Neural progenitor cell (in vitro differentiated cells): ENCODE measurements around the gene C9orf78. TPM values are rescaled to one million over a fixed set of nuclear protein-coding genes. Genes with fewer than 3 reads are reported as not detected.

ENCODE experiments used
- DNase-seq: peaks from one replicate; pipeline ENCODE4 v3.0.0-alpha.2; 2016; ENCODE audit warnings: low spot score
- H2AFZ ChIP-seq: fragments of 200-600 bp; sonication (generic); replicated peaks from 2 replicates; pipeline ENCODE4 v1.6.1; 2016; ENCODE audit warnings: antibody characterized with exemption
- H3F3A ChIP-seq: fragments of 200-600 bp; sonication (generic); 2 replicates; pipeline ENCODE4 v1.6.1; 2016; ENCODE audit warnings: antibody characterized with exemption, low read depth
- H3K27ac ChIP-seq: fragments of 200-600 bp; sonication (generic); 2 replicates; pipeline ENCODE4 v1.5.1; 2016; ENCODE audit warnings: mild to moderate bottlenecking
- H3K27me3 ChIP-seq: fragments of 200-600 bp; sonication (generic); 2 replicates; pipeline ENCODE4 v1.6.1; 2016; ENCODE audit warnings: mild to moderate bottlenecking, moderate library complexity
- H3K36me3 ChIP-seq: fragments of 200-600 bp; sonication (generic); 2 replicates; pipeline ENCODE4 v1.5.1; 2016
- H3K4me1 ChIP-seq: fragments of 200-600 bp; sonication (generic); 2 replicates; pipeline ENCODE4 v1.6.1; 2016; ENCODE audit warnings: mixed run types
- H3K4me2 ChIP-seq: fragments of 200-600 bp; sonication (generic); 2 replicates; pipeline ENCODE4 v1.6.1; 2016
- H3K4me3 ChIP-seq: fragments of 200-600 bp; sonication (generic); 2 replicates; pipeline ENCODE4 v1.5.1; 2016
- H3K79me2 ChIP-seq: fragments of 200-600 bp; sonication (generic); 2 replicates; pipeline ENCODE4 v1.6.1; 2016; ENCODE audit warnings: low read depth
- H3K9ac ChIP-seq: fragments of 200-600 bp; sonication (generic); 2 replicates; pipeline ENCODE4 v1.6.1; 2016
- H3K9me3 ChIP-seq: fragments of 200-600 bp; sonication (generic); 2 replicates; pipeline ENCODE4 v1.5.1; 2016; ENCODE audit warnings: low read depth
- H4K20me1 ChIP-seq: fragments of 200-600 bp; sonication (generic); 2 replicates; pipeline ENCODE4 v1.6.1; 2016; ENCODE audit warnings: low read depth
- H3K27ac Mint-ChIP-seq: 3 replicates; pipeline ENCODE4 v1.8.0; 2021; ENCODE audit warnings: mixed read lengths
- H3K27me3 Mint-ChIP-seq: 2 replicates; pipeline ENCODE4 v1.8.0; 2022; ENCODE audit warnings: low read depth, mild to moderate bottlenecking, inconsistent platforms, moderate library complexity, mixed read lengths; ENCODE audit not compliant: insufficient read depth
- H3K36me3 Mint-ChIP-seq: 3 replicates; pipeline ENCODE4 v1.8.0; 2021; ENCODE audit warnings: mixed read lengths
- H3K4me1 Mint-ChIP-seq: 3 replicates; pipeline ENCODE4 v1.8.0; 2021; ENCODE audit warnings: mixed read lengths
- H3K4me3 Mint-ChIP-seq: 3 replicates; pipeline ENCODE4 v1.8.0; 2021; ENCODE audit warnings: mild to moderate bottlenecking, moderate library complexity, mixed read lengths
- H3K9me3 Mint-ChIP-seq: 3 replicates; pipeline ENCODE4 v1.8.0; 2020; ENCODE audit warnings: mixed read lengths
- CTCF ChIP-seq: fragments of 200-600 bp; sonication (generic); IDR thresholded peaks from 2 replicates; pipeline ENCODE4 v1.5.1; 2017; ENCODE audit warnings: antibody characterized with exemption, mild to moderate bottlenecking
- EZH2 ChIP-seq: fragments of 200-600 bp; sonication (generic); IDR thresholded peaks from 2 replicates; pipeline ENCODE4 v1.6.1; 2017; ENCODE audit warnings: antibody characterized with exemption, mild to moderate bottlenecking, moderate library complexity
- EZH2phosphoT487 ChIP-seq: fragments of 200-600 bp; sonication (generic); IDR thresholded peaks from 2 replicates; pipeline ENCODE4 v1.6.1; 2017; ENCODE audit warnings: antibody characterized with exemption
- microRNA-seq: library from miRNA; unstranded; fragments of <30 nt; microRNA quantifications from one replicate; pipeline ENCODE4, GENCODE V29; 2016
- small RNA-seq: library from RNA; depleted of rRNA; stranded (forward); fragments of <200 nt; gene quantifications from one replicate; pipeline ENCODE3, GENCODE V24; 2015
- total RNA-seq: library from RNA; depleted of rRNA; stranded (reverse); fragments of >200 nt; gene quantifications from 2 replicates; pipeline ENCODE4 v1.2.3, GENCODE V29; 2015; ENCODE audit warnings: low replicate concordance

Gene C9orf78
- total RNA-seq, 1 donor from 2014 or later, result 42.2 TPM

GRCh38 chr9:129779560-129780190 is 55.4 kb downstream of the C9orf78 start:
- Histone ChIP-seq H3K4me3 (no peak overlapping the region), H3K27me3 (no peaks in the 10 kb centered on the region), H3K9me3 (no peaks in the 10 kb centered on the region), H3K79me2 (no peaks in the 10 kb centered on the region), H3K27ac (no peak overlapping the region), H3K36me3 (no peaks in the 10 kb centered on the region), H3K4me2 (no peak overlapping the region), H4K20me1 (no peaks in the 10 kb centered on the region), H2AFZ (no peak overlapping the region), H3K9ac (no peak overlapping the region), H3K4me1 (peaks cover 9% of the 10 kb centered on the region), H3F3A (no peaks in the 10 kb centered on the region)
- H3K27ac Mint-ChIP-seq, result no peak overlapping the region
- H3K4me1 Mint-ChIP-seq, result peaks cover 9% of the 10 kb centered on the region
- H3K9me3 Mint-ChIP-seq, result no peaks in the 10 kb centered on the region
- TF ChIP-seq EZH2phosphoT487, result no peak
- no peak for TF ChIP-seq CTCF
- TF ChIP-seq EZH2, result no peak
- no peak for DNase-seq
- no peak overlapping the region for H3K4me3 Mint-ChIP-seq
- H3K27me3 Mint-ChIP-seq, result peaks cover 9% of the 10 kb centered on the region
- no peaks in the 10 kb centered on the region for H3K36me3 Mint-ChIP-seq

GRCh38 chr9:129778469-129778868 is 56.6 kb downstream of the C9orf78 start:
- Mint-ChIP-seq H3K4me3 (no peak overlapping the region), H3K36me3 (no peaks in the 10 kb centered on the region), H3K27me3 (peaks cover 10% of the 10 kb centered on the region), H3K9me3 (no peaks in the 10 kb centered on the region), H3K27ac (no peak overlapping the region), H3K4me1 (peaks cover 7% of the 10 kb centered on the region)
- Histone ChIP-seq H3K4me3 (no peak overlapping the region), H4K20me1 (no peaks in the 10 kb centered on the region), H3K4me1 (peaks cover 9% of the 10 kb centered on the region), H3K9me3 (no peaks in the 10 kb centered on the region), H3K27ac (no peak overlapping the region), H3K27me3 (no peaks in the 10 kb centered on the region), H3K79me2 (no peaks in the 10 kb centered on the region), H3F3A (no peaks in the 10 kb centered on the region), H3K4me2 (no peak overlapping the region), H2AFZ (no peak overlapping the region), H3K36me3 (no peaks in the 10 kb centered on the region), H3K9ac (no peak overlapping the region)
- TF ChIP-seq EZH2phosphoT487, result no peak
- no peak for TF ChIP-seq CTCF
- TF ChIP-seq EZH2, result no peak
- no peak for DNase-seq

- Histone ChIP-seq H3K79me2 (no peaks in the 10 kb centered on the region), H3K4me1 (peaks cover 9% of the 10 kb centered on the region), H3F3A (no peaks in the 10 kb centered on the region), H4K20me1 (no peaks in the 10 kb centered on the region), H3K27me3 (no peaks in the 10 kb centered on the region), H3K27ac (no peak overlapping the region), H3K36me3 (no peaks in the 10 kb centered on the region), H2AFZ (no peak overlapping the region), H3K4me3 (no peak overlapping the region), H3K9me3 (no peaks in the 10 kb centered on the region), H3K4me2 (no peak overlapping the region), H3K9ac (no peak overlapping the region)
- H3K36me3 Mint-ChIP-seq, result no peaks in the 10 kb centered on the region
- peaks cover 7% of the 10 kb centered on the region for H3K4me1 Mint-ChIP-seq
- peaks cover 10% of the 10 kb centered on the region for H3K27me3 Mint-ChIP-seq
- no peak for DNase-seq
- no peaks in the 10 kb centered on the region for H3K9me3 Mint-ChIP-seq
- H3K4me3 Mint-ChIP-seq, result no peak overlapping the region
- TF ChIP-seq EZH2 (no peak), EZH2phosphoT487 (no peak), CTCF (no peak)
- no peak overlapping the region for H3K27ac Mint-ChIP-seq
Measured at GRCh38 chr9:129777769-129778130, 57.3 kb downstream of the C9orf78 start.

Small RNAs within 50 kb of the gene (microRNA-seq; reads per million reads assigned to microRNA genes)
- gene MIR6855, result not detected

Small RNAs within 50 kb of the gene (small RNA-seq; reads per million reads assigned to genes)
- gene MIR6855, result not detected

Other genes with a start within 250 kb of the C9orf78 start
- gene C9orf50, start 214.2 kb downstream of the C9orf78 start, total RNA-seq, result not detected in 2 replicates
- 22.2 and 29.8 TPM in 2 replicates for gene NTMT1, start 209.1 kb downstream of the C9orf78 start, total RNA-seq
- 9.2 and 21.1 TPM in 2 replicates for gene ASB6, start 193.1 kb downstream of the C9orf78 start, total RNA-seq
- gene PRRX2, start 169.6 kb downstream of the C9orf78 start, total RNA-seq, result 1.5 and 5.2 TPM in 2 replicates
- gene PTGES, start 82.2 kb downstream of the C9orf78 start, total RNA-seq, result 2.3 and 2.9 TPM in 2 replicates
- gene TOR1B, start 32.1 kb downstream of the C9orf78 start, total RNA-seq, result 12.2 and 19.0 TPM in 2 replicates
- 39.6 and 42.4 TPM in 2 replicates for gene TOR1A, start 11.1 kb downstream of the C9orf78 start, total RNA-seq
- gene USP20, start 183 bp upstream of the C9orf78 start, total RNA-seq, result 10.8 and 25.2 TPM in 2 replicates
- 24.3 and 34.9 TPM in 2 replicates for gene FNBP1, start 207.9 kb upstream of the C9orf78 start, total RNA-seq
- 33.2 and 33.8 TPM in 2 replicates for gene GPR107, start 218.6 kb upstream of the C9orf78 start, total RNA-seq